Activated naive CD8-positive, alpha-beta T cell treated with anti-CD3 and anti-CD28 coated beads, Interleukin-2, amount 50 U/mL, for 24 hours (primary cell): Measurements from ENCODE around the gene HIF1AN.

Experiments used
- ATAC-seq: fragments of 150-1000 bp; cut with Tn5 transposase; one replicate; pipeline ENCODE4 v1.10.0; 2021
- DNase-seq: peaks from one replicate; pipeline ENCODE4 v3.0.0; 2021
- H3K27ac Mint-ChIP-seq: one replicate; pipeline ENCODE4 v1.8.0; 2021; ENCODE audit warnings: mild to moderate bottlenecking, mixed read lengths
- H3K27me3 Mint-ChIP-seq: one replicate; pipeline ENCODE4 v1.8.0; 2021; ENCODE audit warnings: mixed read lengths
- H3K36me3 Mint-ChIP-seq: one replicate; pipeline ENCODE4 v1.8.0; 2021; ENCODE audit warnings: low read depth, mixed read lengths
- H3K4me1 Mint-ChIP-seq: one replicate; pipeline ENCODE4 v1.8.0; 2021; ENCODE audit warnings: mixed read lengths
- H3K4me3 Mint-ChIP-seq: one replicate; pipeline ENCODE4 v1.8.0; 2021; ENCODE audit warnings: mild to moderate bottlenecking, moderate library complexity, mixed read lengths
- H3K9me3 Mint-ChIP-seq: one replicate; pipeline ENCODE4 v1.8.0; 2021; ENCODE audit warnings: mixed read lengths

Gene HIF1AN

DNA sequence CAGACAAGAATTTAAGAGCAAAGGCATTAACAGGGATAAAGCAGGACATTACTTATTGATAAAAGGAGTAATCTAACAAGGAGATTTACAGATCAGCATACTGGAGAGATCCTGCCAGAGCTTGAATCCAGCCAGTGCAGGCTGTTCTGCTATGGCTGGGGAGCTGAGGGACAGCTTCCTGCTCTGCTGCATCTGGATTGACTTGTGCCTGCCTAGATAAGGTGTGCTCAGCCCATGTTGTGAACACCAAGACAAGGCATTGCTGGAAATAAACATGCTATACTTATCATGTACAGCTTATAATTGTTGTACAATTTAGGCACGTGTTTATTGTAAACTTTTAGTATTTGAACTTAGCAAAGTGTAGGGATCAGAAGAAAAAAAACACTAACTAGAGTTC is 71.7 kb downstream of the HIF1AN start:
- Mint-ChIP-seq H3K4me3 (no peak overlapping the region), H3K36me3 (no peaks in the 10 kb centered on the region), H3K9me3 (peaks cover 8% of the 10 kb centered on the region), H3K27ac (no peak overlapping the region), H3K4me1 (no peaks in the 10 kb centered on the region), H3K27me3 (peaks cover 32% of the 10 kb centered on the region)
- DNase-seq (no peak), ATAC-seq (no peak)
